WTC11 (cell line): ENCODE data around the gene TANGO2.

Source experiments
- CTCF ChIP-seq: fragments of 200-600 bp; IDR thresholded peaks from 2 replicates; pipeline ENCODE4 v1.8.0; 2022; ENCODE audit warnings: antibody characterized with exemption
- STAT6 ChIP-seq: sonication (generic); formaldehyde crosslinking; conservative IDR thresholded peaks from 2 replicates; pipeline ENCODE4 v1.8.1; 2023; ENCODE audit warnings: mild to moderate bottlenecking, low read depth, missing genetic modification reagents, moderate library complexity

GRCh38 chr22:20021196-20022181 is 579 bp downstream of the TANGO2 start:
- TF ChIP-seq CTCF: no peak
- no peak for TF ChIP-seq STAT6 (CRISPR knock-in tag)
